Fibroblast of skin of back (primary cell): Measurements from ENCODE around the gene ARFGAP1.
"Not testable (repeated sequence)": the region's sequence is repeated elsewhere in the genome, so short reads cannot be mapped to it uniquely, and the experiment has no call there.

Experiments used
- DNase-seq: peaks from one replicate; pipeline ENCODE4 v3.0.0-alpha.2; 2013

The ARFGAP1 gene

DNA sequence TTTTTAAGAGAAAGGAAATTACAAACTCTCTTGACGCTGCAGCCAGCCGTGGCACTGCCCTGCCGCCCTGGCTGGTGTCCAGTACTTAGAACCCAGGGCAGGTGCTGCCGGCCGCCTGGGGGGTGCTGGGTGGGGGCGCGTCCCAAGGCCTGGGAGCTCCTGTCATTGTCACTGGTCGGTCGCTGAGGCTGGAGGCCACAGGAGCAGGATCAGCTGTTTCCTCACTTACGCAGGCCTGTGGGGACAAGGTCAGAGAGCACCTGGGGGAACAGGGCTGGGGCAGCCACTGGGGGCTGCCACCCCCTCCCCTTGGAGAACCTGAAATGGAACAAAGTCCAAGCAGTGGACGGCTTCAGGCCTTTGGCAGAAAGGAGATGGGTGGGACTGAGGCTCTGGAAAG lies 31.3 kb upstream of the ARFGAP1 start:
- no peak for DNase-seq

DNA sequence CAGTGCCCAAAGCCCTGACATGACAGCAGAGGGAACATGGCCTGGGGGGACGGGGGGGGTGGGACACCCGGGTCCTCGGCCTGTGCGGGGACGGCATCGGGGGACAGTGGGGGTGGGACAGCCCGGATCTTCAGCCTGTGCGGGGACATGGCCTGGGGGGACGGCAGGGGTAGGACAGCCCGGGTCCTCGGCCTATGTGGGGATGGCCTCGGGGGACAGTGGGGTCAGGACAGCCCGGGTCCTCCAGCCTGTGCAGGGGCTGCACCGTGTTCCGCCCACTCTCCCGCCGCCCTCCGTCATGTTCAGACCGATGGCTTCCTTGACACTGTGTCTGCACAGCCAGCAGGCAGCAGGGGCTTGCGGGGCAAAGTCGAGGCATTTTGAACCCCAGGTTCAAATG lies 29.9 kb upstream of the ARFGAP1 start:
- no peak for DNase-seq

GRCh38 chr20:63243604-63244247 lies 28.9 kb upstream of the ARFGAP1 start:
- no peak for DNase-seq

DNA sequence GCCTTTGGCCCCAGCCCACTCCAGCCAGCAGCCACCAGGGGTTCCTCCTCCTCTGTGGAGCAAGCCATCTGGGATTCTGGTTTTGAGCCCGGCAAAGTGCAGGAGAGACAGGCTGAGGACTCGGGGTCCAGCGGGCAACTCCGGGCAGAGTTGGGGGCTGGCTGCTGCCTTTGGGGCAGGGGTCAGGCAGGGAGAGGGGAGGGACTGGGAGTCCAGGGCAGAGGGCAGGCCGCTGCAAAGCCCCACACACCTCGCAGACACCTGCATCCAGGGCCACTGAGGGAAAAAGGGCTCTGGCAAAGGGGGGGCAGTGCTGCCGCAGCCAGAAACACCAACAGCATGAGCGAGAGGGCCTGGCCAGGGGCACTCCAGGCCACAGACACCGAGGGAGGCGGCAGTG lies 28.1 kb upstream of the ARFGAP1 start:
- no peak for DNase-seq

DNA sequence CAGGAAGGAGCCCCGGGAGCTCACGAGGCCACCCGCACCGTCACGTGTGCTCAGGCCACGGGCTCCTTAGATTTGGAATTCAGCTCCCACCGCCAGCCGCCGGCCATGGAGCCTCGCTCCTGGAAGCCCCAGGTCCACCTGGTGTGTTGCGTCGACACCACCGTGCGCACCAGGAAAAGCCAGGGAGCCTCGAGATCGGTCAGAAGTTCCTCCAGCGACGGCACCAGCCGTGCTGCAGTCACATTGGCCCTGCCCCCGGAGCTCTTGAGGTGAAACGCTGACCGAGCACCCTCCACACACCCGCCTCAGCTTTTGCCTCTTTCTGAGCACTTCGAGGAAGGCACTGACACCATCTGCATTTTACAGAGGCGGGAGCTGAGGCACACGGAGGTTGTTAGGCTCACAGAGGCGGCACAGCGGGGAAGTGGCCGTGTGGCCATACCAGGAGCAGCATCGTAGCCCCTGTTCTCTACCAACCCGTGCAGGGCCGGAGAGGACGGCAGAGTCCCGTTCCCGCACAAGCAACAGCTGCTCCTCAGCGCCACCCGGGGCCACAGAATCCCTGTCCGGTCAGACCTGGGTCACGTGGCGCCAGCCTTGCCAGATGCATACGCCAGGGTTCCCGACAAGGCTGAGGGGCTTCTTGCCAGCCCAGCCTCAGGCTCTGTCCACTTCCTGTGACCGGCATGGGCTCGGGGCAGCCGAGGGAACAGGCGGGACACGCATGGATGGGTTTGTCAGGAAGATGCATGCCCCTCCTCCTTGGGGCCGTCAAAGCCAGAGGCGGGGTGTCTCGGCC lies 25.9 kb upstream of the ARFGAP1 start:
- DNase-seq: no peak

GRCh38 chr20:63247671-63248228 lies 24.9 kb upstream of the ARFGAP1 start:
- DNase-seq: no peak

- DNase-seq: no peak
Observed at GRCh38 chr20:63248835-63249591, 23.6 kb upstream of the ARFGAP1 start.

DNA sequence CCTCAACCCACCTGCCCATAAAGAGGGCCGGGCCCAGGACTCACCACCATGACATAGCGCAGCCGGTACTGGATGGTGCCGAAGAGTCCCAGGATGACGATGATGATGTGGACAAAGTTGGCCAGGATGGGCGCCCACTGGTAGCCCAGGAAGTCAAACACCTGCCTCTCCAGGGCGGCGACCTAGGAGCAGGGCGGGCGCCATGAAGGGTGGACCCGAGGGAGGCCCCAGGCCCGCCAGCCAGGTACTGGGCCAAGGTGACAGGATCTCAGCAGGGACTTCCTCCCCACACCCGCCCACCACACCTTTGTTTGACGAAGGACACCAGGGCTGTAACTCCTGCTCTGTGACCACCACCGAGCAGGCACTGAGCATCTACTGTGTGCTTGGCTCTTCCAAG lies 22.7 kb upstream of the ARFGAP1 start:
- no peak for DNase-seq

GRCh38 chr20:63251350-63251749 lies 21.3 kb upstream of the ARFGAP1 start:
- DNase-seq: not testable (repeated sequence)

GRCh38 chr20:63252284-63252711 lies 20.3 kb upstream of the ARFGAP1 start:
- DNase-seq: no peak

- no peak for DNase-seq
Observed at GRCh38 chr20:63253065-63253437, 19.6 kb upstream of the ARFGAP1 start.

GRCh38 chr20:63253438-63254231 lies 19.0 kb upstream of the ARFGAP1 start:
- no peak for DNase-seq

GRCh38 chr20:63254232-63254605 lies 18.4 kb upstream of the ARFGAP1 start, which contains the start of gene NKAIN4:
TSS of gene NKAIN4 (minus strand) at chr20:63254463. CDS start at chr20:63254450, 13 bp downstream.
- DNase-seq: no peak

GRCh38 chr20:63254606-63255384 lies 17.8 kb upstream of the ARFGAP1 start:
- DNase-seq: no peak

DNA sequence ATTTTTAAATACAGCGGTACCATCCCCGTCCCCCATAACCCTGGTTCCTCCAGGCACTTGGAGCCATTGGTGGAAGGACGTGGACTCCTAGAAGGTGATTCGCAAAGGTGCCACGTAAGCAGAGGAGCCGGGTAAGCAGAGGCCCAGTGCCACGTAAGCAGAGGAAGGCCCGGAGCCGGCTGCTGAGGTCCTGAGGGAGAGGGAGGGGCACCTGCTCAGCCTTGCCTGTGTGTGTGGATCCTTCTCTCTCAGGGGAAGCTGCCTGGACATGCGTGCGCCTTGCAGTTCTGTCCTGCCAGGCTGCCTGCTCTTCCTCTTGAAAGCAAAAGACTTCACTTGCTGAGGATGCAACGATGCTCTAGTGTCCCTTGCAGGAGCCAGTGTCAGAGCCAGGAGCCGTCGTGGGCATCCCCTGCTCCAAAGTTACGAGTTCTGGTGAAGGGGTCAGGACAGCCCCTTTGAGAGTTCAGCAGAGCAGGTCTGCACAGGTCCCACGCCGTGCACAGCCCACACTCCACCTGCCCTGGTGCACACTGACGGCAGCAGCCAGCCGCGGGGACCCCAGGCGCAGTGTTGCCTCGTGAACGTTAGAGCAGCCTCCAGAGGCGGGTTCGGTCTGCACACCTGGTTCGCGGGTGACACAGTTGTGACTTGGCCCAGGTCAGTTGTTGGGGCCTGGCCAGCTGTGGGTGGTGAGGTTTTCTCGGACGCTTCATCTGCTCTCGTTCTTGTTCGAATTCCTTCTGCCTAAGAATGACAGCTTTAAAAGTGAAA lies 16.5 kb upstream of the ARFGAP1 start:
- no peak for DNase-seq

GRCh38 chr20:63256954-63257353 lies 15.7 kb upstream of the ARFGAP1 start:
- no peak for DNase-seq

DNA sequence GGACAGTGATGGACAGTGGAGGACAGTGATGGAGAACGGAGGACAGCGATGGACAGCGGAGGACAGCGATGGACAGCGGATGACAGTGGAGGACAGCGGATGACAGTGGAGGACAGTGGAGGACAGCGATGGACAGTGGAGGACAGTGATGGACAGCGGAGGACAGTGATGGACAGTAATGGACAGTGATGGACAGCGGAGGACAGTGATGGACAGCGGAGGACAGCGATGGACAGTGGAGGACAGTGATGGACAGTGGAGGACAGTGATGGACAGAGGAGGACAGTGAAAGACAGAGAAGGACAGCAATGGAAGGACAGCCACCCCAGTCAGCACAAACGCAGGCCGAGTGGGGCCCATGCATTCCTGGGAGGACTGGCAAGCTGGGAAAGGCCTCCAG lies 15.0 kb upstream of the ARFGAP1 start:
- DNase-seq: no peak

DNA sequence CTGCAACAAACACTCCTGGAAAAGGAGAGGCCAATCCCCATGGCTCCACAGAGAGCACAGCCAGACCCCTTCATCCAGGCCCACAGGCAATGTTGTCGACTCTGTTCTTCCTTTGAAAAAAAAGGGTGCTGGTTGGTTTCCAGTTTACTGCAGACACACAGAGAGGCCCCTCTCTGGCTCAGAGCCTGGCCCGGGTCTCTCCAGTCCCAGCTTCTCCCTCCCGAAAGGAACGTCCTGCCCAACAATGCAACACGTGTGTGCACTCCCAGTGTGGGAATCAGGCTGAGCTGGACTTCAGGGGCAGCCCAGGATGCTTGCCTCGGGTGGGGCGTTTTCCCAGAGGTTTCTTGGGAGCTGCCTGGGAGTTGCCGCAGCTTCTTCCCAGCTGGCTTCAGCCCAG lies 13.8 kb upstream of the ARFGAP1 start:
- peak; percentile 46 for DNase-seq

DNA sequence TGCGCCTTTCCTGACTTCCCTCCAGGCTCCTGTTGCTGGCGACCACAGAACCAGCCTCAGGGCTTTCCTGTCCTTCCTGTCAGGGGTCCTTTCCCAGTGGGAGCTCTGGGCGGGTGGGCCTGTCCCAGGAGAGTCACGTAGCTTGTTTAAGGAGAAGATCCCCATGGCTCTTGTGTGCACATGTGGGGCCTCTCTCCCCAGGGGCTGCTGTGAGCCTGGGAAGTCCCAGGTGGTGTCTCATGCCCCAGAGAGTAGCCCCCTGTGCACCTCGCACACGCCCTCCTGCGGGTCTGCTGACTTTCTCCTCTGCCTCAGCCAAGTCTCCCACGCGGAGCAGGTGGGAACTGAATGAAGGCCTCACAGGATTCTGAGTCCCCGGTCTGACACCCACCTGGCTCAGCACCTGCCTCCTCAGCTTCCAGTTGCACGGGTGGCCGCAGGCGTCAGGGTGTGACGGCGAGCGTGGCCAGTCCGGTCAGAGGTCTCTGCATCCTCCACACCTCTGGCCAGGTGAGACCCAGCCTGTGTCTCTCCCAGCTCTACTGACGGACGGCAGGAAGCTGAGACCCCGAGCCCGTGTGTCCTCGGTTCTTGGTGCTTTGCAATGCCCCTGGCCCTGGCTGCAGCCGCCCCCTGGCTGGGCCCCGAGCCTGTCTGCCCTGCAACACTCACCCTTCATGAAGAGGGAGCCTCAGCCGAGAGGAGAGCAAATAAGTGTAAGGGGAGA lies 12.7 kb upstream of the ARFGAP1 start:
- DNase-seq: no peak

GRCh38 chr20:63260521-63260920 lies 12.1 kb upstream of the ARFGAP1 start:
- DNase-seq: no peak
